SKM-1 treated with dmso at 0.1 percent for 144 hours (cell line): ENCODE data around the gene ANKRD52.
"Not testable (repeated sequence)": the region's sequence is repeated elsewhere in the genome, so short reads cannot be mapped to it uniquely, and the experiment has no call there.

Experiments used
- DNase-seq: peaks from one replicate; lab custom pipeline; 2025; ENCODE audit not compliant: unreplicated experiment; lab: John Stamatoyannopoulos, UW

ANKRD52 gene

DNA sequence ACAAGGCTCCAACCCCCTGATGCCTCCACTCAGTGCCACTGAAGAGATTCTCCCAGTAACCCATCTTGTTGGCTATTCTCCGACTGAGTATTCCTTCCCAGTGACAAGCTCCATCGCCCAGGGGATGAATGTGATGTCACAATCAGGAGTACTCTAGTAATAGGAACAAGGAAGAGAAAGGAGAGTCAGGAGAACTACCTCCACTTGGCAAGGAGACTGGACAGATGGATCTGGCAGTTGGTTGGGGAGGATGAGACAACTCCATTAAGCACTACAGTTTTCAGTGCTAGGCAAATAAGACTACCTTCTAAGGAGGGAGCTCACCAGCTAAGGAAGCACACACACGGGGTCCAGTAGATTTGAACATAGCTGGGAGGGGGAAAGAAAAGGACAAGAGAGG, 41.7 kb downstream of the ANKRD52 start:
- no peak for DNase-seq

DNA sequence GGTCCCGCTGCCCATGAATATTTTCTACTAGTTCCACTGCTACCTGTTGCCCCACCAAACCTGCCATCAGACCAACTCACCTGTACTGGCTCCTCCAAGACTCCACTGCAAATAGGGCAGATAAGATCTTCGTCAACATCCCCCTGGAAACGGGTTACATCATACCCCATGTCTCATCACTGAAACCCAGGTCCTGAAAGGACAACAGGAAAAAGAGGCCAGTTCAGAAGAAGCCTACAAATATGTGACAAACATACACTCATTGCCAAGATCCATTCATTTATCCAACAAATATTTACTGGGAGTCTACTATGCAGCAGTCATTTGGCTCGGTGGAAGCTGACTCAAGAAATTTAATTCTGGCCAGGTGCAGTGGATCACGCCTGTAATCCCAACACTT, 44.3 kb downstream of the ANKRD52 start:
- no peak for DNase-seq

DNA sequence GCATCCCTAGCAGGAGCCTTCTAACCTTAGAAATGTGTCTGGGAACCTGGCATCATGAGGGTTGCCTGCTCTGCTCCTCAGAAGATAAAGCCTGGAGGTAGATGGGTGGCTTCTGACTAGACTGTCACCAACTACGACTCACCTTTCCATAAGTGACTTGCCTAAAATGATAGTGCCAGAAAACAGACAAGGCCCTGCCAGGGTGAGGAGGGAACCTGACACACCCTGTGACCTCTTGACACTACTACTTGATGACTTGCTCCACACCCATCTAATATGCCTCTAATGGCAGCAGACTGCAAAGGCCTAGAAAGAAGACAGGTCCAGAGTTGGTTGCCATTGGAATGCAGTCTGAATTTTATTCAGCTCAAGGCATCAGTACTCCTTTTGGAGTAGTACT, 45.8 kb downstream of the ANKRD52 start:
- DNase-seq: no peak

GRCh38 chr12:56208006-56208405, 50.2 kb downstream of the ANKRD52 start:
- no peak for DNase-seq

- DNase-seq: no peak
These were observed 51.6 kb downstream of the ANKRD52 start for GRCh38 chr12:56206452-56207166.

GRCh38 chr12:56205445-56205844, 52.7 kb downstream of the ANKRD52 start:
- no peak for DNase-seq

GRCh38 chr12:56204275-56204674, 53.9 kb downstream of the ANKRD52 start:
- DNase-seq: no peak

DNA sequence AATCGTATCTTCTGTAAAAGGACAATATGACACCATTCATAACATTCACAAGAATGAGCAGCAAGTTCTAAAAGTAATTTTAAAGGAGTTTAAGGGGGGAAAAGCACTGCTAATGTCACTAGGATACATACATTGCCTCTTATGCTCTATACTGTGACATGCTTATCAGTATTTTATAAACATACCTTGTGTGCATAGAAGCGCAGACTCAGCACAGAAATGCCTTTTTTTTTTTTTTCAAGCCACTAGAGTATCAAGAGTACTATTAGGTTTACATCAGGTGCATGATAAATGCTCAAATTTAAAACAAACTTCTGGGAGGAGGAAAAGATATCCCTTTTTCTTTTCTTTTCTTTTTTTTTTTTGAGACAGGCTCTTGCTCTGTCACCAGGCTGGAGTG, 55.3 kb downstream of the ANKRD52 start:
- DNase-seq: no peak

DNA sequence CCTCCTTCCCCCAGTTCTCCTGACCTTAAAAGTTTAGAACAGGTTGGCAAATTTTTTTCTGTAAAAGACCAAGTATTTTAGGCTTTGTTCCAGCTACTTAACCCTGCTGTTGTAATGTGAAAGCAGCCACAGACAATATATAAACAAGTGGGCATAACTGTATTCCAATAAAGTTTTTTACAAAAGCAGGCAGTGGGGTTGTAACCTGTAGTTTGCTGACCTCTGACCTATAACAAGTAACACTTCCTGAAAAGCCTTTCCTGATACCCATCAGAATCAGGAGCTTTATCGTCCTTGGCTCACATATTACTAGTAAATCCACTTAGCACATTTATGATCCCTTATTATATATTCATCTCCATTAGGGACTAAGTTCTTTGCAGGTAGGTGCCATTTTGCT, 55.8 kb downstream of the ANKRD52 start:
- no peak for DNase-seq

DNA sequence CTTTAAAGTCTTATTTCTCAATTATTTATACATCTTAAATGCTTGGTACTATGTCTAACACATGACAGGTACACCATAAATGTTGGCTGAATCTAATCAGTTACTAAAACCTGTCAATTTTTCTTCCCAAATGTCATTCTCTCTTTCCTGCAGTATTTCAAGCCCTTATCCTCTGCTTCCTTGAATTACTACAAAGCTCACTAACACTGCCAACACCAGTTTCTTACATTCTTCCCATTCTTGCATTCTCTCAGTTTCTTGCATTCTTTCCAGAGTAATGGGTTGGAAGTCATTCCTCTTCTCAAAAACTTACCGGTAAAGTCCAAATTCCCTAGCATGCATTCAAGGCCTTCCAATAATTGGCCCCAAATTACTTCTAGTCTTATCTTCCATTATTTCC, 59.3 kb downstream of the ANKRD52 start:
- DNase-seq: no peak

- no peak for DNase-seq
These were observed 60.1 kb downstream of the ANKRD52 start for GRCh38 chr12:56197921-56198635.

DNA sequence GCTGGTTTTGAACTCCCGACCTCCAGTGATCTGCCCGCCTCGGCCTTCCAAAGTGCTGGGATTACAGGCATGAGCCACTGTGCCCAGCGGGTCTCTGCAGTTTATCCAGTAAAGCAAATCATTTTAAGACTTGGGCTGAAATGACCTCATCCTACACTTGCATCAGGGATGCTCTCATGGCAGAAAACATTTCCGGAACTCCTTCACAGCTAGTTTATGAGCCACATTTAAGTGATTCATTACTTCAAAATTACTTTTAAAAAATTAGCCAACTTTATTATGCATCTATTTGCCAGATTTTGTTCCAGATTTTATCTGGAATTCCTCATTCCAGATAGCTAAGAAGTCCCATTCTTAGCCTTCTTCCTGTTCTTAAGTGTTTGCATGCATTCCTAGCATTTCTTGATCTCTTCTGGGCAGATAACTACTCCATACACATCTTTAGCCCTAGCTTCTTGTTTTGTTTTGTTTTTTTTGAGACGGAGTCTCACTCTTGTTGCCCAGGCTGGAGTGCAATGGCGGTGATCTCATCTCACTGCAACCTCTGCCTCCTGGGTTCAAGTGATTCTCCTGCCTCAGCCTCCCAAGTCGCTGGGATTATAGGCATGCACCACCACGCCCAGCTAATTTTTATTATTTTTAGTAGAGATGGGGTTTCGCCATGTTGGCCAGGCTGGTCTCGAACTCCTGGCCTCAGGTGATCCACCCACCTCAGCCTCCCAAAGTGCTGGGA, 61.2 kb downstream of the ANKRD52 start:
- DNase-seq: not testable (repeated sequence)

- peak; percentile 64 for DNase-seq
These were observed 65.1 kb downstream of the ANKRD52 start for GRCh38 chr12:56193025-56193578.

DNA sequence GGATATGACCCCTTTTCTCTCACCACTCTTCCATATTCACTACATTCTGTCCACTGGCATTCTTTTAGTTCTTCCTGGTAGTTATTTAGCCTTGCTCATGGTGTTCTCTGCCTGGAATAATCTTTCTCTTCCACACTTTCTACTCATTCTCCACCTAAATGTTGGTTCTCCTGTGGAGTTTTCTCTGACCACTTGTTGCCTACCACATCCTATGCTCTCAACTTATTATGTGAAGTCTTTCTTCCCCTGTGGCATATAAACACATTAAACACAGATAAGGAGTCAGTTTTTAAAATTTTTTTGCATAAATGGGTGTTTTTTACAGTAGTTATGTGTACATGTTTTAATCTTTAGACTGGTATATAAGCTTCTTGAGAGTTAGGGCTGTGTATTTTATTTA, 65.6 kb downstream of the ANKRD52 start:
- no peak for DNase-seq

DNA sequence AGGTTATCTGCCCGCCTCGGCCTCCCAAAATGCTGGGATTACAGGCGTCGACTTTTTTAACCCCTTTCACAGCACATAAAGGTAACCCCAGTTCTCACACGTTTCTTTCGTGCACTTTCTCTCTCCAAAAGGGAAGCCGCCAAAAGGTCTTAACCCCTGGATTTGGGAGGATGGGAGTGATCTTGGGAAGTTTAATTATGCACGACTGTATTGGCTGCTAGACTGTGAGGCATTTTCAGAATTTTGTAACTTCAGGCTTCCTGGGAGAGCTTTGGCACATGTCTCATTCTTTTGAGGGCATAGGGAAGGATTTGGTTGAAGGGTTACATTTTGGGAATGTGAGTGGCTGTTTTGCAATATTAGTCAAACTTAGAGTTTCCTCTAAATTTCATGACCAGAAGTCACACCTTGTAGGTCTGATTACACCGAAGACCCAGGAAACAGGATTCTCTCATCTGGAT, 67.5 kb downstream of the ANKRD52 start:
- no peak for DNase-seq

GRCh38 chr12:56189918-56190694, 68.1 kb downstream of the ANKRD52 start:
- DNase-seq: peak; percentile 33

DNA sequence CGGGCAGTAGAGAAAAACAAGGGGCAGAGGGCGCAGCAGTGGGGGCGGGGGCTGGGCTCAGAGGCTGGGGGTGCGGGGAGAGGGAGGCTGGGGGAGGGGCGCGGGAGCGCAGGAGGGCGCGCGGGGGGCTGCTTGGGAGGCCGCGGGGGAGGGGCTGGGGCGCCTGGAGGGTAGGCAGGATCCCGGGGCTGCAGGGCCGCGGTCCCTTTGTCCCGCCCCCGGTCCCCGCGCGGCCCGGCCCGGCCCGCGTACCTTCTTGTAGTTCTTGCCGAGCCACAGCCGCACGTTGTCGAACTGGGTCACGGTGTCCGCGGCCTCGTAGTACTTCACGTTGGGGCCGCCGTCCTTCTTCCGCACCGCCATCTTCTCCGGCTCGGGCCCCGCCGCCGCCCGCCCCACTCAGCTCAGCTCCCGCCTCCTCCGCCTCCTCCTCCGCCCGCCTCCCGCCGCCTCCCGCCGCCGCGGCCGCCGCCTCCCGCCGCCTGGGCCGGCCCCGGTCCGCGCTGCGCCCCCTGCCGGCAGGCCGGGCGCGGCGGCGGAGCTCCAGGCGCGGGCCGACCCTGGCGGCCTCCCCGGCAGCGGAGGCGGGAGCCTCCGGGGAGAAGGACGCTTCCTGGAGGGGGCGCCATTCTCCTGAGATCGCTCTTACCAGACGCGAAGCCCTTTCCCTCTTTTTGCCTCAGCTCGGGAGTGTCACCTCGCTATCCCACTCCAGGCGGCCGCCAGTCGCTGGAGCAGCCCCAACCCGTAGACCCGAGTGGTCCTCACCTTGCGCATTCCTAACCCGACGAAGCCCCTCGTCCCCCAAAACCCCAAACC, 68.9 kb downstream of the ANKRD52 start, which contains the start of gene SMARCC2:
Gene SMARCC2 (minus strand): TSS at position 385 of the 819 bp plus-strand sequence. CDS start 22 bp downstream, at position 363.
- peak; percentile 54 for DNase-seq

DNA sequence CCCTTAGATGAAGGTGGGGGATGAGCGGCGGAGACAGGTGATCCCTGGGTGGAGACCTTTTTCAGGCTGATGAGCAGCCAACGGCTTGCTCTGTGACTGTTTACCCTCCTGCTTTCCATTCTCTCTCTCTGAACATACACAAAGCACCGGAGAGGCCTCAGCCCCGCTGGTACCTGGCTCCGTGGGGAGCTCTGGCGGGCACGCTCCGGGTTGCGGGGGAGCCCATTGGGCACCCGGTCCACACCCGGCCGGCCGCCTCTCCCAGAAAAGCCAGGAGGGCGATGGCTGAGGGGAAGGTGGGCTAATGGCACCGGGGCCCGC, 69.4 kb downstream of the ANKRD52 start:
- no peak for DNase-seq

- DNase-seq: no peak
These were observed 69.9 kb downstream of the ANKRD52 start for GRCh38 chr12:56188131-56188777.
